NCI-H1092 treated with DMSO at 0.1 percent for 48 hours (cell line): Measurements from ENCODE around the gene PCDHGB6.
A peak's percentile ranks its signal among the peaks of the same experiment; 100 is the strongest.
"Not testable (repeated sequence)": the region's sequence is repeated elsewhere in the genome, so short reads cannot be mapped to it uniquely, and the experiment has no call there.

Source experiments
- DNase-seq: peaks from one replicate; lab custom pipeline; 2025; lab: John Stamatoyannopoulos, UW

PCDHGB6 gene

GRCh38 chr5:141388661-141389060, 19.2 kb upstream of the PCDHGB6 start:
- no peak for DNase-seq

- no peak for DNase-seq
These were observed 18.4 kb upstream of the PCDHGB6 start for GRCh38 chr5:141389153-141390042.

- no peak for DNase-seq
These were observed 15.2 kb upstream of the PCDHGB6 start, which contains the start of gene PCDHGA8 for GRCh38 chr5:141392429-141393198. PCDHGA8 (plus strand) TSS chr5:141392633; CDS start chr5:141392814, 181 bp downstream.

GRCh38 chr5:141393267-141393666, 14.6 kb upstream of the PCDHGB6 start:
- DNase-seq: no peak

- DNase-seq: not testable (repeated sequence)
These were observed 13.2 kb upstream of the PCDHGB6 start for GRCh38 chr5:141394401-141395187.

- DNase-seq: not testable (repeated sequence)
These were observed 9.9 kb upstream of the PCDHGB6 start, which contains the start of gene PCDHGB5 for GRCh38 chr5:141397756-141398551. PCDHGB5 (plus strand) TSS chr5:141397947; CDS start chr5:141398128, 181 bp downstream.

- DNase-seq: no peak
These were observed 9.2 kb upstream of the PCDHGB6 start for GRCh38 chr5:141398608-141399007.

GRCh38 chr5:141399555-141400258, 8.1 kb upstream of the PCDHGB6 start:
- no peak for DNase-seq

GRCh38 chr5:141402553-141403243, 5.1 kb upstream of the PCDHGB6 start, which contains the start of gene PCDHGA9:
PCDHGA9 (plus strand) TSS chr5:141402778; CDS start chr5:141402953, 175 bp downstream.
- no peak for DNase-seq

- DNase-seq: no peak
These were observed 4.4 kb upstream of the PCDHGB6 start for GRCh38 chr5:141403387-141403786.

- no peak for DNase-seq
These were observed 1.9 kb downstream of the PCDHGB6 start for GRCh38 chr5:141409598-141410306.

GRCh38 chr5:141411575-141411974, 3.8 kb downstream of the PCDHGB6 start:
- no peak for DNase-seq

GRCh38 chr5:141412854-141413539, 5.2 kb downstream of the PCDHGB6 start, which contains the start of gene PCDHGA10:
PCDHGA10 (plus strand) TSS chr5:141412987; CDS start chr5:141413176, 189 bp downstream.
- DNase-seq: peak; percentile 11

GRCh38 chr5:141413540-141414069, 5.8 kb downstream of the PCDHGB6 start:
- DNase-seq: no peak

GRCh38 chr5:141414548-141415274, 6.9 kb downstream of the PCDHGB6 start:
- not testable (repeated sequence) for DNase-seq

- not testable (repeated sequence) for DNase-seq
These were observed 7.4 kb downstream of the PCDHGB6 start for GRCh38 chr5:141415275-141415618.

GRCh38 chr5:141417494-141418172, 9.8 kb downstream of the PCDHGB6 start, which contains the start of gene PCDHGB7:
PCDHGB7 (plus strand) TSS chr5:141417677; CDS start chr5:141417860, 183 bp downstream.
- peak; percentile 70 for DNase-seq
